ENCODE data around the gene IL1RAPL2. TPM values are rescaled to one million over a fixed set of nuclear protein-coding genes. Genes with fewer than 3 reads are reported as not detected.

The IL1RAPL2 gene
- total RNA-seq, 2 donors from 2014 or later, result not detected

GRCh38 chrX:105647749-105648148, 1081.8 kb downstream of the IL1RAPL2 start:
- H3K36me3 ChIP-seq, result no peaks in the 10 kb centered on the region
- TF ChIP-seq CTCF (IDR thresholded peaks at IDR 0.05), result no peak

GRCh38 chrX:105648732-105649131, 1082.7 kb downstream of the IL1RAPL2 start:
- Histone ChIP-seq H3K27me3 (peaks cover 0 to 3% of the 10 kb centered on the region in 2 donors), H3K4me3 (no peak overlapping the region), H3K9me3 (no peaks in the 10 kb centered on the region), H3K4me1 (no peaks in the 10 kb centered on the region), H3K27ac (no peak overlapping the region), H3K36me3 (no peaks in the 10 kb centered on the region)
- no peak for DNase-seq (ENCODE audit: low spot score)
- no peak for TF ChIP-seq CTCF (IDR thresholded peaks at IDR 0.05)

More at GRCh38 chrX:105647749-105648148, 1081.8 kb downstream of the IL1RAPL2 start:
- DNase-seq (ENCODE audit: low spot score), result no peak
- H3K4me3 ChIP-seq, result no peak overlapping the region
- H3K27me3 ChIP-seq, result peaks cover 0 to 3% of the 10 kb centered on the region in 2 donors
- H3K4me1 ChIP-seq, result no peaks in the 10 kb centered on the region
- no peaks in the 10 kb centered on the region for H3K9me3 ChIP-seq
- no peak overlapping the region for H3K27ac ChIP-seq

DNA sequence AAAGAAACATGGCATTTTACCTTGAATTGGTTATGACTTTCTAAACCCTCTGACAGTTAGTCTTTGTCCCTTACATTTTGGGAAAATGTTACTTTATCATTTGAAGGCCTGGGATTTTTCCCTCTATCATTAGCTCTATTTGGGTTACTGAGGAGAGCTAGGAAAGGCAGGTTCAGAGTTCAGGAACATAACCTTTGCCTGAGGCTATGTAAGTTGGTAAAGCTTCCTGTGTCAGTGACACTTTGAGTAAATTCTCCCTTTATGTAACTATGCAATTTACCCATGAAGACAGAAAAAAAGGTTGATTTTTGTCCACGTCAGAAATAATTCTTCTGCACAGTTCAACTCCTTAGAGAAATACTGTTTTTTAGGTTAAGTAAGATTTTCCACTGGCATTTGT, 1084.6 kb downstream of the IL1RAPL2 start:
- Histone ChIP-seq H3K9me3 (no peaks in the 10 kb centered on the region), H3K27ac (no peak overlapping the region), H3K27me3 (peaks cover 0 to 3% of the 10 kb centered on the region in 2 donors), H3K4me1 (no peaks in the 10 kb centered on the region), H3K36me3 (no peaks in the 10 kb centered on the region), H3K4me3 (no peak overlapping the region)
- no peak for DNase-seq (ENCODE audit: low spot score)
- TF ChIP-seq CTCF (IDR thresholded peaks at IDR 0.05), result no peak

- H3K4me1 ChIP-seq, result no peaks in the 10 kb centered on the region
- no peak for TF ChIP-seq CTCF (IDR thresholded peaks at IDR 0.05)
- H3K9me3 ChIP-seq, result no peaks in the 10 kb centered on the region
- no peak overlapping the region for H3K4me3 ChIP-seq
- no peak overlapping the region for H3K27ac ChIP-seq
- DNase-seq (ENCODE audit: low spot score), result no peak
- H3K36me3 ChIP-seq, result no peaks in the 10 kb centered on the region
- H3K27me3 ChIP-seq, result peaks cover 0 to 3% of the 10 kb centered on the region in 2 donors
These were observed 1085.0 kb downstream of the IL1RAPL2 start for GRCh38 chrX:105650986-105651385.

GRCh38 chrX:105653891-105654290, 1087.9 kb downstream of the IL1RAPL2 start:
- Histone ChIP-seq H3K27me3 (peaks cover 0 to under 1% of the 10 kb centered on the region in 2 donors), H3K27ac (no peak overlapping the region), H3K9me3 (no peaks in the 10 kb centered on the region), H3K36me3 (no peaks in the 10 kb centered on the region), H3K4me1 (no peaks in the 10 kb centered on the region), H3K4me3 (no peak overlapping the region)
- TF ChIP-seq CTCF (IDR thresholded peaks at IDR 0.05), result no peak
- DNase-seq (ENCODE audit: low spot score), result no peak

GRCh38 chrX:105658136-105658535, 1092.1 kb downstream of the IL1RAPL2 start:
- Histone ChIP-seq H3K36me3 (no peaks in the 10 kb centered on the region), H3K27me3 (no peaks in the 10 kb centered on the region), H3K4me3 (no peak overlapping the region), H3K27ac (no peak overlapping the region), H3K4me1 (no peaks in the 10 kb centered on the region), H3K9me3 (no peaks in the 10 kb centered on the region)
- DNase-seq (ENCODE audit: low spot score), result no peak
- TF ChIP-seq CTCF (IDR thresholded peaks at IDR 0.05), result no peak

Data from right atrium auricular region (tissue), 2 donors.